ENCODE results near the gene SLC8A1.

- TF ChIP-seq CTCF (IDR thresholded peaks at IDR 0.05): no peak
- TF ChIP-seq EZH2 (IDR thresholded peaks at IDR 0.05; ENCODE audit: borderline replicate concordance, insufficient read depth, low read depth, low read length, poor library complexity, severe bottlenecking): no peak
Observed at GRCh38 chr2:40384714-40385113, 67.2 kb downstream of the SLC8A1 start.

Measured in B cell (primary cell).